HCT116 (cell line): ENCODE results near the gene PLCB4. TPM values are rescaled to one million over a fixed set of nuclear protein-coding genes. Genes with fewer than 3 reads are reported as not detected.

ENCODE experiments used
- ATAC-seq: fragments of 200-7000 bp; cut with Tn5 transposase; 2 replicates; pipeline ENCODE4 v1.9.1; 2020; ENCODE audit warnings: mild to moderate bottlenecking, moderate library complexity
- BruUV-seq: library from RNA; stranded (reverse); fragments of 400-500 nt; replicated peaks from 2 replicates; lab custom pipeline; 2021; lab: Mats Ljungman, UMichigan
- CTCF ChIA-PET: fragments of 300-600 bp; sonication (Branson Sonifier 250); formaldehyde crosslinking; loops from one replicate; lab custom pipeline; 2021; ENCODE audit warnings: antibody characterized with exemption; lab: Charles Lee
- POLR2A ChIA-PET: fragments of 300-600, 350-600 bp; sonication (Branson Sonifier 250); formaldehyde crosslinking; loops from one replicate; lab custom pipeline; 2021; ENCODE audit warnings: antibody characterized with exemption; lab: Charles Lee
- RAD21 ChIA-PET, 2 experiments: fragments of 300-600 bp; sonication (Branson Sonifier 250); formaldehyde crosslinking; loops; one replicate each; lab custom pipeline; 2023; ENCODE audit warnings: low total read pairs in 2 of 2; ENCODE audit not compliant: uncharacterized antibody in 2 of 2, unreplicated experiment in 2 of 2, low non-redundant PET in 1 of 2; lab: Charles Lee
- DNase-seq: peaks from one replicate; pipeline ENCODE4 v3.0.0-alpha.2; 2010; ENCODE audit warnings: low read depth, low spot score
- H2AFZ ChIP-seq: fragments of 200-600 bp; shearing (Covaris generic), sonication (generic); 2 replicates; pipeline ENCODE4 v1.6.1; 2017; ENCODE audit warnings: low read depth, mixed run types, mixed read lengths, antibody characterized with exemption, low read length; ENCODE audit not compliant: poor library complexity, severe bottlenecking
- H3K27ac ChIP-seq: 2 replicates; pipeline ENCODE4 v1.5.1; 2012; ENCODE audit warnings: low read depth, low read length
- H3K27me3 ChIP-seq: fragments of 200-600 bp; sonication (generic); 2 replicates; pipeline ENCODE4 v1.6.1; 2016; ENCODE audit warnings: mixed run types, low read length, mixed read lengths; ENCODE audit not compliant: insufficient read depth
- H3K36me3 ChIP-seq, 2 experiments: fragments of 200-500 bp in 1 of 2; fragments of 200-600 bp in 1 of 2; sonication (Bioruptor generic) in 1 of 2; sonication (generic) in 1 of 2; 2 replicates each; pipeline versions ENCODE4 v1.5.1 to v1.6.1; 2014 to 2016; ENCODE audit warnings: low read length in 2 of 2, inconsistent platforms in 1 of 2, mixed read lengths in 1 of 2, mixed run types in 1 of 2; ENCODE audit not compliant: insufficient read depth in 2 of 2, control insufficient read depth in 1 of 2
- H3K4me1 ChIP-seq, 2 experiments: fragments of 200-600 bp in 1 of 2; sonication (generic) in 1 of 2; 2 replicates each; pipeline versions ENCODE4 v1.5.1 to v1.6.1; 2012 to 2017; ENCODE audit warnings: low read length in 2 of 2, inconsistent platforms in 1 of 2, mild to moderate bottlenecking in 1 of 2, mixed read lengths in 1 of 2, mixed run types in 1 of 2, moderate library complexity in 1 of 2; ENCODE audit not compliant: insufficient read depth in 2 of 2, control insufficient read depth in 1 of 2
- H3K4me2 ChIP-seq: fragments of 200-600 bp; sonication (generic); 2 replicates; pipeline ENCODE4 v1.6.1; 2017; ENCODE audit warnings: mixed run types, low read length, mixed read lengths
- H3K4me3 ChIP-seq, 2 experiments: fragments of 200-600 bp in 1 of 2; sonication (generic) in 1 of 2; replicated peaks in 1 of 2; 2 replicates each; pipeline ENCODE4 v1.5.1; 2011 to 2016; ENCODE audit warnings: low read length in 2 of 2, control low read depth in 1 of 2, low read depth in 1 of 2, mild to moderate bottlenecking in 1 of 2, mixed read lengths in 1 of 2, mixed run types in 1 of 2
- H3K79me2 ChIP-seq: fragments of 200-600 bp; sonication (generic); 2 replicates; pipeline ENCODE4 v1.6.1; 2017; ENCODE audit warnings: mild to moderate bottlenecking, mixed run types, low read length, moderate library complexity, mixed read lengths; ENCODE audit not compliant: insufficient read depth
- H3K9ac ChIP-seq: fragments of 200-600 bp; sonication (generic); 2 replicates; pipeline ENCODE4 v1.6.1; 2016; ENCODE audit warnings: low read length, mixed read lengths
- H3K9me2 ChIP-seq: fragments of 200-600 bp; sonication (generic), shearing (Covaris generic); 2 replicates; pipeline ENCODE4 v1.6.1; 2017; ENCODE audit warnings: mixed run types, mild to moderate bottlenecking, moderate library complexity; ENCODE audit not compliant: insufficient read depth
- H3K9me3 ChIP-seq, 2 experiments: fragments of 200-500 bp in 1 of 2; fragments of 200-600 bp in 1 of 2; sonication (Bioruptor generic) in 1 of 2; sonication (generic) in 1 of 2; 2 replicates each; pipeline ENCODE4 v1.6.1; 2014 to 2017; ENCODE audit warnings: low read length in 2 of 2, mixed read lengths in 2 of 2, inconsistent platforms in 1 of 2, low read depth in 1 of 2, mild to moderate bottlenecking in 1 of 2, mixed run types in 1 of 2, moderate library complexity in 1 of 2; ENCODE audit not compliant: control insufficient read depth in 1 of 2, insufficient read depth in 1 of 2
- H4K20me1 ChIP-seq: fragments of 200-600 bp; sonication (generic), shearing (Covaris generic); 2 replicates; pipeline ENCODE4 v1.6.1; 2017; ENCODE audit warnings: mixed run types, mild to moderate bottlenecking, moderate library complexity; ENCODE audit not compliant: insufficient read depth
- CTCF ChIP-seq, 3 experiments: fragments of 200-600 bp in 1 of 3; sonication (generic) in 1 of 3; IDR thresholded peaks in 2 of 3; conservative IDR thresholded peaks in 1 of 3; 2 replicates each; pipeline ENCODE4 v1.5.1; 2012 to 2017; ENCODE audit warnings: low read depth in 2 of 3, low read length in 2 of 3, antibody characterized with exemption in 1 of 3, borderline replicate concordance in 1 of 3, control low read depth in 1 of 3, mild to moderate bottlenecking in 1 of 3, mixed read lengths in 1 of 3, mixed run types in 1 of 3, moderate library complexity in 1 of 3; ENCODE audit not compliant: insufficient read depth in 1 of 3
- POLR2A ChIP-seq: IDR thresholded peaks from 2 replicates; pipeline ENCODE4 v1.7.0; 2011; ENCODE audit warnings: borderline replicate concordance; ENCODE audit not compliant: insufficient read depth, insufficient read length; ENCODE audit errors: extremely low read depth
- RAD21 ChIP-seq: IDR thresholded peaks from 2 replicates; pipeline ENCODE4 v1.6.1; 2012; ENCODE audit warnings: low read depth, mild to moderate bottlenecking
- REST ChIP-seq: IDR thresholded peaks from 2 replicates; pipeline ENCODE4 v1.6.1; 2012; ENCODE audit warnings: low read depth
- SIN3A ChIP-seq: IDR thresholded peaks from 2 replicates; pipeline ENCODE4 v1.6.1; 2012; ENCODE audit warnings: low read depth
- SP1 ChIP-seq: IDR thresholded peaks from 2 replicates; pipeline ENCODE4 v1.6.1; 2012; ENCODE audit warnings: low read depth
- YY1 ChIP-seq: IDR thresholded peaks from 2 replicates; pipeline ENCODE4 v1.6.1; 2011; ENCODE audit warnings: low read length, low read depth, moderate library complexity, mild to moderate bottlenecking; ENCODE audit not compliant: insufficient replicate concordance; ENCODE audit errors: extremely low read depth
- ZNF274 ChIP-seq: fragments of 200-500 bp; sonication (Bioruptor generic); IDR thresholded peaks from 2 replicates; pipeline ENCODE4 v1.6.1; 2014; ENCODE audit warnings: mild to moderate bottlenecking, low read depth, low read length, inconsistent platforms
- intact Hi-C: fragments of 100-400 bp; cut with micrococcal nuclease; formaldehyde crosslinking; loops from 2 replicates; pipeline ENCODE4 v1.10.0; 2022
- total RNA-seq: library from RNA; stranded (reverse); gene quantifications from one replicate; pipeline ENCODE4 v1.2.1, GENCODE V29; 2021; ENCODE audit not compliant: unreplicated experiment

The PLCB4 gene
- total RNA-seq, 1 experiment from 2014 or later, result 2.5 TPM

- H3K36me3 ChIP-seq, result no peaks in the 10 kb centered on the region
- ChIA-PET POLR2A (no interaction called here), CTCF (interaction anchor here (1.1 to 3.6 kb wide), 2 partner anchors 149 to 630 kb away, joined by 3 to 26 read pairs; no protein-coding TSS in a partner anchor), RAD21 (no interaction called here)
- DNase-seq, result no peak
- H3K4me3 ChIP-seq, result no peak overlapping the region
- BruUV-seq, result no TSS peak
- H3K27me3 ChIP-seq, result no peaks in the 10 kb centered on the region
- H3K4me1 ChIP-seq, result no peaks in the 10 kb centered on the region
- no peak for TF ChIP-seq YY1
- no peak for TF ChIP-seq SIN3A
- TF ChIP-seq ZNF274, result no peak
- H3K27ac ChIP-seq, result no peak overlapping the region
- ATAC-seq, result no peak
- H3K9me3 ChIP-seq, result no peaks in the 10 kb centered on the region
- no peaks in the 10 kb centered on the region for H3K79me2 ChIP-seq
- H2AFZ ChIP-seq, result no peak overlapping the region
- no peak overlapping the region for H3K9ac ChIP-seq
- H3K4me2 ChIP-seq, result no peak overlapping the region
- no peaks in the 10 kb centered on the region for H4K20me1 ChIP-seq
- intact Hi-C loops, result no loop called here
- H3K9me2 ChIP-seq, result no peaks in the 10 kb centered on the region
Observed at GRCh38 chr20:9460518-9460917, 391.6 kb downstream of the PLCB4 start.

GRCh38 chr20:9467995-9468394, 399.1 kb downstream of the PLCB4 start:
- ATAC-seq, result peak; percentile 70
- no TSS peak for BruUV-seq
- H3K36me3 ChIP-seq, result no peaks in the 10 kb centered on the region
- RAD21 ChIA-PET, result no interaction called here
- no peaks in the 10 kb centered on the region for H4K20me1 ChIP-seq
- H3K9me2 ChIP-seq, result no peaks in the 10 kb centered on the region
- no peaks in the 10 kb centered on the region for H3K27me3 ChIP-seq
- H3K4me1 ChIP-seq, result no peaks in the 10 kb centered on the region
- TF ChIP-seq CTCF (IDR thresholded peaks at IDR 0.05 in 2 of 3, conservative IDR thresholded peaks at IDR 0.05 in 1 of 3; ENCODE audit: borderline replicate concordance in 1 of 3, insufficient read depth in 1 of 3, low read depth in 2 of 3, low read length in 2 of 3) (peak; percentile 20 to 79 (median 77); a peak in 5 of 6 replicates), RAD21 (peak; percentile 43), REST (no peak), POLR2A (no peak), SP1 (no peak)
- TF ChIP-seq, all 23 proteins: peak for 2
- no peak overlapping the region for H2AFZ ChIP-seq
- no peak overlapping the region for H3K27ac ChIP-seq
- H3K9me3 ChIP-seq, result no peaks in the 10 kb centered on the region
- DNase-seq, result no peak
- POLR2A ChIA-PET, result no interaction called here
- CTCF ChIA-PET, result interaction anchor here (0.6 to 1.5 kb wide), 4 partner anchors 9 to 142 kb away, joined by 3 to 8 read pairs (median 6); no protein-coding TSS in a partner anchor
- intact Hi-C loops, result loop anchor here (5.0 kb wide), 1 partner anchor 144 kb away; no protein-coding TSS in a partner anchor
- no peak overlapping the region for H3K9ac ChIP-seq
- no peak overlapping the region for H3K4me2 ChIP-seq
- H3K4me3 ChIP-seq, result no peak overlapping the region
- no peaks in the 10 kb centered on the region for H3K79me2 ChIP-seq
